ENCODE results near the gene FOXI2.

Gene FOXI2

GRCh38 chr10:127720903-127721302 lies 16.1 kb upstream of the FOXI2 start:
- H3K27me3 ChIP-seq (ENCODE audit: insufficient read depth, low read length): no peaks in the 10 kb centered on the region; the same call in 1 of the 2 replicates
- H3K9ac ChIP-seq (ENCODE audit: low read depth, low read length): no peak overlapping the region
- no peaks in the 10 kb centered on the region for H3K4me1 ChIP-seq (ENCODE audit: insufficient read depth, low read length)
- H3K4me3 ChIP-seq (ENCODE audit: low read length): no peak overlapping the region
- H3K27ac ChIP-seq (ENCODE audit: low read length): no peak overlapping the region
- no peaks in the 10 kb centered on the region for H3K36me3 ChIP-seq (ENCODE audit: insufficient read depth, low read depth, low read length)
- H3K9me3 ChIP-seq (ENCODE audit: insufficient read depth, low read depth, low read length): no peaks in the 10 kb centered on the region

- Histone ChIP-seq H3K9me3 (ENCODE audit: insufficient read depth, low read depth, low read length) (no peaks in the 10 kb centered on the region), H3K4me3 (ENCODE audit: low read length) (peak overlapping the region; percentile 57), H3K4me1 (ENCODE audit: insufficient read depth, low read length) (peaks cover 9% of the 10 kb centered on the region; the same call in 1 of the 2 replicates), H3K27me3 (ENCODE audit: insufficient read depth, low read length) (peaks cover 85% of the 10 kb centered on the region), H3K27ac (ENCODE audit: low read length) (no peak overlapping the region), H3K36me3 (ENCODE audit: insufficient read depth, low read depth, low read length) (no peaks in the 10 kb centered on the region), H3K9ac (ENCODE audit: low read depth, low read length) (no peak overlapping the region)
These were observed 2.2 kb upstream of the FOXI2 start for GRCh38 chr10:127734753-127735152.

DNA sequence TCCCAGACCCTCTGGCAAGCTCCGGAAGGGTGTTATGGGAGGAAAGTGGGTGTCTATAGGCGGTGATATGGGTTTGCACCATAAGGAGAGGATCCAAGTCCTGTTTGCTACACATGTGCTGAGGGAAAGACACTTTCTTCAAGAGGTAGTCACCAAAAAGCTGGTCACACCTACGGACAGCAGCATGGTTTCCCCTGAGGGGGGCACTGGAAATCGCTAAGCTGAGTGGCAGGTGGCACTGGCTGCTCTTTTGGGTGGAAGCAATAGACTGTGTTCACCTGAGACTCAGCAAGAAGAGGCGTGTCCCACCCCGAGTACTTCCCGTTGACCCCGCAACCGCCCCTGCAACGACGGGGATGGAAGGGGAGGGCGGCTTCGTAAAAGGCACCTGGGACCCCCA lies 1.8 kb upstream of the FOXI2 start:
- peaks cover 9% of the 10 kb centered on the region; the same call in 1 of the 2 replicates for H3K4me1 ChIP-seq (ENCODE audit: insufficient read depth, low read length)
- H3K9me3 ChIP-seq (ENCODE audit: insufficient read depth, low read depth, low read length): no peaks in the 10 kb centered on the region
- no peak overlapping the region for H3K27ac ChIP-seq (ENCODE audit: low read length)
- H3K9ac ChIP-seq (ENCODE audit: low read depth, low read length): no peak overlapping the region
- peaks cover 89% of the 10 kb centered on the region for H3K27me3 ChIP-seq (ENCODE audit: insufficient read depth, low read length)
- H3K36me3 ChIP-seq (ENCODE audit: insufficient read depth, low read depth, low read length): no peaks in the 10 kb centered on the region
- H3K4me3 ChIP-seq (ENCODE audit: low read length): peak overlapping the region; percentile 57

- Histone ChIP-seq H3K4me1 (ENCODE audit: insufficient read depth, low read length) (peaks cover 9% of the 10 kb centered on the region; the same call in 1 of the 2 replicates), H3K9ac (ENCODE audit: low read depth, low read length) (no peak overlapping the region), H3K27me3 (ENCODE audit: insufficient read depth, low read length) (peaks cover 95% of the 10 kb centered on the region), H3K36me3 (ENCODE audit: insufficient read depth, low read depth, low read length) (no peaks in the 10 kb centered on the region), H3K9me3 (ENCODE audit: insufficient read depth, low read depth, low read length) (no peaks in the 10 kb centered on the region), H3K27ac (ENCODE audit: low read length) (no peak overlapping the region), H3K4me3 (ENCODE audit: low read length) (peak overlapping the region; percentile 57)
These were observed 1.2 kb upstream of the FOXI2 start for GRCh38 chr10:127735723-127736221.

DNA sequence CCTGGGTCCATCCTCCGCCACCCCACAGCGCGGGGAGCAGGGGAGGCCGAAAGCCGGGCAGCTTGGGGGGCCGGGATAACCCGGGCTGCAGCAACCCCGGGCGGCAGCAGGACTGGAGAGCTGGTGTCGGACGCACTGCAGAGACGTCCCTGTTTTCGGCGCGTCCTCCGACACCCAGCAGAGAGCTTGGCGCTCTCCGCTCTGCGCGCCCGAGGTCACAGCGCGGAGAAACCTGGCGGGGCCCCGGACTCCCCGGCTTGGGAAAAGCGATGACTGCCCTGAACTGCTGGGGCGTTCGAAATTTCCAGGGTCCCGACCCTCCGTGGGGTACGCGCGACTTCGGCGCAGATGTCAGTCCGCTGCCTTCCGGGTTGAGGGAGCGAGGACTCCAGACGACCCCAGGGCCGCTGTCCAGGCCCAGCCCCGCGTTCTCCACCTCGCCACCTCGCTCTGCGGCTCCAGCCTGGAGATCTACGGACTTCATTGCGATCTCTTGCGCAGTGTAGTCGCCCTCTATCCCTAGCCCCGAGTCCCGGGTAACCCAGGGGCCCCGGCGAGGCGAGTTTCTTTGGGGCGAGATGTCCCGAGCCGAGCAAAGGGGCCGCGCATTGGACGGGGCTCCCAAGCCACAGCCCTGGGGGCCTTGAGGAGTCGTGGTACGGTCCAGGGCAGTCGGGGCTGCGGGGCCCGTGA lies 617 bp upstream of the FOXI2 start:
- Histone ChIP-seq H3K36me3 (ENCODE audit: insufficient read depth, low read depth, low read length) (no peaks in the 10 kb centered on the region), H3K4me1 (ENCODE audit: insufficient read depth, low read length) (peaks cover 9% of the 10 kb centered on the region; the same call in 1 of the 2 replicates), H3K4me3 (ENCODE audit: low read length) (peak overlapping the region; percentile 57), H3K9ac (ENCODE audit: low read depth, low read length) (peak overlapping the region; percentile 21; the same call in 1 of the 2 replicates), H3K27ac (ENCODE audit: low read length) (no peak overlapping the region), H3K9me3 (ENCODE audit: insufficient read depth, low read depth, low read length) (no peaks in the 10 kb centered on the region), H3K27me3 (ENCODE audit: insufficient read depth, low read length) (peaks cover 100% of the 10 kb centered on the region)

DNA sequence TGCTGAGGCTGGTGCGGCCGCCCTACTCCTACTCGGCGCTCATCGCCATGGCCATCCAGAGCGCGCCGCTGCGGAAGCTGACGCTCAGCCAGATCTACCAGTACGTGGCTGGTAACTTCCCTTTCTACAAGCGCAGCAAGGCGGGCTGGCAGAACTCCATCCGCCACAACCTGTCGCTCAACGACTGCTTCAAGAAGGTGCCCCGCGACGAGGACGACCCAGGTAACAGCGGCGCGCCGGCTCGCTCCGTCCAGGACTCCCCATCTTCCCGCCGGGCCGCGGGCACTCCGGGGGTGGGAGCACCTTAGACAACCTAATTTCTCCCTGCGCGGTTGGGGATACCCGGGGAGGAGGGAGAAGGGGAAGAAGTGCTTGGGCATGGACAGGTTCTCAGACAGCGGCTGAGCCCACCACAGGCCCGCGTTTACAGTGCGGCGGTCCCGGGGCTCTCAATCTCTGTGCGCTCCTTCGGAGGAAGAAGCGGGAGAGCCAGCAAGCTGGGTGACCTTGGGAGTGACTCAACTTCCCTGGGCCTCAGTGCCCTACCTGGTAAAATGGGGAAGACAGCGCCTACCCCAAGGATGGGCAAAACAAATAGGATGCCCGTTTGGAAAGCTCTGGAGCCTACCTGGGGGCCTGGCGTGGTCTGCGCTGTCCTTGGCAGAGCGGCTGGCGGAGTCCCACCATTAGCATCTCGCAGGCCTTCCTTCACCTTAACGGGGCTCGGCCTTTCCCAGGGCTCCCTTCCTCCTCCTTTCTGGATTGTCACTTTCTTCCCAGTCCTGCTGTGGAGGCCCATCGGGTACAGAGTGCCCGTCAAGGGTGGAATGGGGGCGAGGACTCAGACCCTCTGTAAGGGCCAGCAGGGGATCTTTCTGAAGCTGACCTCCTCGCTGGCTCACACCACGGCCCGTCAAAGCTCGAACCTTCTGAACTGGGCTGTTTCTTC lies 852 bp downstream of the FOXI2 start:
- Histone ChIP-seq H3K4me1 (ENCODE audit: insufficient read depth, low read length) (peaks cover 9% of the 10 kb centered on the region; the same call in 1 of the 2 replicates), H3K27me3 (ENCODE audit: insufficient read depth, low read length) (peaks cover 100% of the 10 kb centered on the region), H3K36me3 (ENCODE audit: insufficient read depth, low read depth, low read length) (no peaks in the 10 kb centered on the region), H3K9me3 (ENCODE audit: insufficient read depth, low read depth, low read length) (no peaks in the 10 kb centered on the region), H3K4me3 (ENCODE audit: low read length) (peak overlapping the region; percentile 57), H3K9ac (ENCODE audit: low read depth, low read length) (no peak overlapping the region), H3K27ac (ENCODE audit: low read length) (no peak overlapping the region)

DNA sequence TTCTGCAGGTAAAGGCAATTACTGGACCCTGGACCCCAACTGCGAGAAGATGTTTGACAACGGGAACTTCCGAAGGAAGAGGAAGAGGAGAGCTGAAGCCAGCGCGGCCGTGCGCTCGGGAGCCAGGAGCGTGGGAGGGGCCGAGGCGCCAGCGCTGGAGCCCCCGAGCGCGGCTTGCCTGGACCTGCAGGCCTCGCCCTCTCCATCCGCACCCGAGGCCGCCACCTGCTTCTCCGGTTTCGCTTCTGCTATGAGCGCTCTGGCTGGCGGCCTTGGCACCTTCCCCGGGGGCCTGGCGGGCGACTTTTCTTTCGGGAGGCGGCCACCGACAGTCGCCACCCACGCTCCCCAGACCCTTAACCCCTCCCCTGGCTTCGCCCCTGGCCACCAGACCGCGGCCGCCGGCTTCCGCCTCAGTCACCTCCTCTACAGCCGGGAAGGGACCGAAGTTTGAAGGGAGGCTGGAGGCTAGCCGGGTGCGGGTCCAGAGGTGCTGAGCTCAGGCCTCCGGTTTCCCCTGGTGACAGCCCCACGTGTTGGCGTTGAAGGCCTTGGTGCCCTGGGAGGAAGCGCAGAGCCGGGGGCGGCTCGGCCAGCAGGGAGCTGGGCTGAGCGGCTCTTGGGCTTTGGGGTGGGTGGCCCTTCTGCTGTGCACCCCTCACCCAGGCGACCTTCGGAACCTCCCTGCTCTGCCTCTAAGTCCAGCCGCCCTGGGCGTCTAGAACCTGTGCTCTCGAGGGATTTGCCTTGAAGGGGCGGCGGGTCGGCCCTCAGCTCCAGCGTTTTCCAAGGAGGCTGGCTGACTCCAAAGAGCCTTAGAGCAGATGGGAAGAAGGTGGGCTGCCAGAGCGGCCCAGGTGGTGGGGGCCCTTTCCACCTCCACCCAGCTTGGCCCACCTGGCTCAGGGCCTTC lies 1.8 kb downstream of the FOXI2 start:
- H3K4me3 ChIP-seq (ENCODE audit: low read length): peak overlapping the region; percentile 57
- no peaks in the 10 kb centered on the region for H3K36me3 ChIP-seq (ENCODE audit: insufficient read depth, low read depth, low read length)
- no peaks in the 10 kb centered on the region for H3K9me3 ChIP-seq (ENCODE audit: insufficient read depth, low read depth, low read length)
- H3K27me3 ChIP-seq (ENCODE audit: insufficient read depth, low read length): peaks cover 93% of the 10 kb centered on the region
- peaks cover 9% of the 10 kb centered on the region; the same call in 1 of the 2 replicates for H3K4me1 ChIP-seq (ENCODE audit: insufficient read depth, low read length)
- no peak overlapping the region for H3K27ac ChIP-seq (ENCODE audit: low read length)
- no peak overlapping the region for H3K9ac ChIP-seq (ENCODE audit: low read depth, low read length)

DNA sequence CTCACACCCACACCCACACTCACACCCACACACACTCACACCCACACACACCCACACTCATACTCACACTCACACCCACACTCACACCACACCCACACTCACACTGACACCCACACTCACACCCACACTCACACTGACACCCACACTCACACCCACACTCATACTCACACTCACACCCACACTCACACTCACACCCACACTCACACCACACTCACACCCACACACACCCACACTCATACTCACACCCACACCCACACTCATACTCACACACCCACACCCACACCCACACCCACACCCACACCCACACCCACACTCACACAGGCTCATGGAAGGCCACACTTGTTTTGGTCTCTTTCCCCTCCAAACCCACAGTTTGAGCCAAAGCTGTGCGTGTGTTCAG lies 2.9 kb downstream of the FOXI2 start:
- Histone ChIP-seq H3K4me3 (ENCODE audit: low read length) (no peak overlapping the region), H3K9me3 (ENCODE audit: insufficient read depth, low read depth, low read length) (no peaks in the 10 kb centered on the region), H3K27me3 (ENCODE audit: insufficient read depth, low read length) (peaks cover 82% of the 10 kb centered on the region), H3K27ac (ENCODE audit: low read length) (no peak overlapping the region), H3K9ac (ENCODE audit: low read depth, low read length) (no peak overlapping the region), H3K4me1 (ENCODE audit: insufficient read depth, low read length) (peaks cover 3% of the 10 kb centered on the region; the same call in 1 of the 2 replicates), H3K36me3 (ENCODE audit: insufficient read depth, low read depth, low read length) (no peaks in the 10 kb centered on the region)

DNA sequence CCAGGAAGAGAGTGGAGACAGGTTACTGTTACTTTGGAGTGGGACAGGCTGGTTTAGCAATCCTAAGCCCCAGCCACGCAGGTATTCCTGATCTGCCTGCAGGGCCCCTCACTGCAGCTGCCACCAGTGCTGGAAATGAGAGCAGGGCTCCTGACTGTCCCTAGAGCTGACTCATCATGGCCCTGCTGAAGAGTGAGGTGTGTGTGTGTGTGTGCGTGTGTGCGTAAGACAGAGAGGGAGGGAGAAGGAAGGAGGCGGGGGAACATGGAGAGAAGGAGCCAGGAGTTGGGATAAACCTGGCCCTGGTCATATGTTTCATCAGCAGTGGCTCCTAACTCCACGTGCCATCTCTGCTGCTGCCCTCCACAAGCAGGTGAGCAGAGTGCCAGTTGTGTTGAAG lies 3.6 kb downstream of the FOXI2 start:
- Histone ChIP-seq H3K4me3 (ENCODE audit: low read length) (no peak overlapping the region), H3K9me3 (ENCODE audit: insufficient read depth, low read depth, low read length) (no peaks in the 10 kb centered on the region), H3K27ac (ENCODE audit: low read length) (no peak overlapping the region), H3K9ac (ENCODE audit: low read depth, low read length) (no peak overlapping the region), H3K27me3 (ENCODE audit: insufficient read depth, low read length) (peaks cover 75% of the 10 kb centered on the region), H3K36me3 (ENCODE audit: insufficient read depth, low read depth, low read length) (no peaks in the 10 kb centered on the region), H3K4me1 (ENCODE audit: insufficient read depth, low read length) (no peaks in the 10 kb centered on the region)

DNA sequence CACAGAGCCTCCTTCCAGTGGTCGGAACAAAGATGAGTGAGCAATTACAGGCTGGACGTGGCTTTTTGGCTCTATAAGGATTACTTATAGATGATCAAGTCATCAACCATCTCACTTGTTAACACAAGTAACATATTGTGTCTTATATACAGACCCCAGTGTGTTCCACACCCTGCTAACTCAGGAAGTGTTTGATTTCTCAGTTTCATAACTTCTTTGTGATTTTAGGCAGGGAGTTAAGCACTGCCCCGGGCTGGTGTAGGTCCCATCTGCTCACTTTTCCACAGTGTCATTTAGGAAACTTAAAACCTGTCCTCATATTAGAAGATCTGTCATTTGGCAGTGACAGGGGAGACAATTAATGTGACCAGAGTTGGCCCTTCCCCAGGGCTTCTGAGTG lies 6.2 kb downstream of the FOXI2 start:
- peaks cover 49% of the 10 kb centered on the region for H3K27me3 ChIP-seq (ENCODE audit: insufficient read depth, low read length)
- no peaks in the 10 kb centered on the region for H3K4me1 ChIP-seq (ENCODE audit: insufficient read depth, low read length)
- no peaks in the 10 kb centered on the region for H3K9me3 ChIP-seq (ENCODE audit: insufficient read depth, low read depth, low read length)
- H3K27ac ChIP-seq (ENCODE audit: low read length): no peak overlapping the region
- no peak overlapping the region for H3K4me3 ChIP-seq (ENCODE audit: low read length)
- H3K36me3 ChIP-seq (ENCODE audit: insufficient read depth, low read depth, low read length): no peaks in the 10 kb centered on the region
- no peak overlapping the region for H3K9ac ChIP-seq (ENCODE audit: low read depth, low read length)

DNA sequence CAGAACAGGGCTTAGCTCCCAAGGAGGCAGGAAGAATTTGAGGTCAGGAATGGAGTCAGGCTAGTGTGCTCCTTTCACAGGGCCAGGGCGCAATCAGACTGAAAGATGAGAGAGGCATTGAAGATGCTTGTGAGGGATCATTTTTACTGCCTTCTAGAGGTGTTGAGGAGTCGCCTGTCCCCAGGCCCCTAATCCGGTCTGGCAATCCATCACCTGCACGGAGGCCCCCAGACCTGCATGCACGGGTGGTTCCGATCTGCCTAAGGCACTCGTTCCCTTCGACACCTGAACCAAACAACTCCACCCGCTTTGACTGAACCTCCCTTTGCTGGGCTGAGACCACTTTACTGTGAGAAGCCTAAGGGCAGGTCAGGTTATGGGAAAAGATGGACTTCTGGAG lies 8.0 kb downstream of the FOXI2 start:
- Histone ChIP-seq H3K9ac (ENCODE audit: low read depth, low read length) (no peak overlapping the region), H3K27me3 (ENCODE audit: insufficient read depth, low read length) (peaks cover 31% of the 10 kb centered on the region), H3K27ac (ENCODE audit: low read length) (no peak overlapping the region), H3K9me3 (ENCODE audit: insufficient read depth, low read depth, low read length) (no peaks in the 10 kb centered on the region), H3K4me3 (ENCODE audit: low read length) (no peak overlapping the region), H3K4me1 (ENCODE audit: insufficient read depth, low read length) (no peaks in the 10 kb centered on the region), H3K36me3 (ENCODE audit: insufficient read depth, low read depth, low read length) (no peaks in the 10 kb centered on the region)

Measured in iPS-20b (cell line).